Activated effector memory CD4-positive, alpha-beta T cell treated with Interleukin-2 at 50 U/mL for 16 hours (primary cell): Measurements from ENCODE around the gene SCFD2.
"Not testable (repeated sequence)": the region's sequence is repeated elsewhere in the genome, so short reads cannot be mapped to it uniquely, and the experiment has no call there.

ENCODE experiments used
- DNase-seq: peaks from one replicate; pipeline ENCODE4 v3.0.0-alpha.2; 2020

Gene SCFD2

DNA sequence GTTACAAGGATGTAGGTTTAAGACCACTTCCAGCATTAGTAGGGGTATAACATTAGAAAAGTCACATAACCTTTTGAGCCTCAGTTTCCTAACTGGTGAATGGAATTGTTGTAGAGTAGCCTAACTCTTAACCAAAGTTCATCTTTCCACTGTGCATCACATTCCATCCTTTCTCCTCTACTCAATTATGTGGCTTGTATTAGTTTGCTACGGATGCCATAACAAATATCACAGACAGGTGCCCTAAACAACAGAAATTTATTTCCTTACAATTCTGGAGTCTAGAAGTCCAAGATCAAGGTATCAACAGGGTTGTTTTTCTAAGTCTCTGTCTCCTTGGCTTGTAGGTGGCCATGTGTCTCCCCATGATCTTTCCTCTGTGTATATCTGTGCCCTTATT, 271.8 kb downstream of the SCFD2 start:
- no peak for DNase-seq

DNA sequence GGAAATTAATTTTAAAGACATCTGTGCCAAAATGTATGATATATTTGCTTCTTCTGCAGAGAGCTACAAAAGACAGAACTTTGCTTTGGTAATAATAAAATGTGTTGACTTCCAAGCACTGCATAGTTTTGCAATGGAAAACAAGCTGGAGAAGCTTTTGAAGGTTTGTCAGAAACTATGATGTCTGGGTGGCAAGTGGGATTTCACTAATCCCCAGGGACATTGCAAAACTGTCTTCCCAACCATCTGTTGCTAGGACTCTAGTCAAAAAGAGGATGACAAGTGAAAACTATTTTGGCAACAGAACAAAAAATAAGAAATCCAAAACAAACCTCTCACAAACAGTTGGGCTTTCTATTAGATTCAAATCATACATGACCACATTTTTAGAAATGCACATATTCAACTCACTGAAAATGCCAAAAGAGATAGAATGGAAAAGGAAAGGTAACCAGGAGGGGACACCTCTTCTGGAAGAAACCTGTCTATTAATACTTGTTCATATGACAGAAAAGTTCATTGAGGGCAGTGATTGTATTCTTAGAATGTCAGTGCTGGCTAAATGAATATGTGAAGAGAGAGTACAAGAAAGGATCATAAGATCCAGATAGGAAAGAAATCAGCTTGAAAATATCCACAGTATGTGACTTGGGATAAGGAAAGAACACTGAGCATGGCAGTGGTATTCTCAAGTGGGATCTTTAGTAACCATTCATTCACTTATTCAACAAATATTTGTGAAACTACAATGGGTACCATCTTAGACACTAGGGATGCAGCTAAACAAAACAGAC, 275.7 kb downstream of the SCFD2 start:
- DNase-seq, result no peak

GRCh38 chr4:53088152-53088551, 277.7 kb downstream of the SCFD2 start:
- DNase-seq, result no peak

DNA sequence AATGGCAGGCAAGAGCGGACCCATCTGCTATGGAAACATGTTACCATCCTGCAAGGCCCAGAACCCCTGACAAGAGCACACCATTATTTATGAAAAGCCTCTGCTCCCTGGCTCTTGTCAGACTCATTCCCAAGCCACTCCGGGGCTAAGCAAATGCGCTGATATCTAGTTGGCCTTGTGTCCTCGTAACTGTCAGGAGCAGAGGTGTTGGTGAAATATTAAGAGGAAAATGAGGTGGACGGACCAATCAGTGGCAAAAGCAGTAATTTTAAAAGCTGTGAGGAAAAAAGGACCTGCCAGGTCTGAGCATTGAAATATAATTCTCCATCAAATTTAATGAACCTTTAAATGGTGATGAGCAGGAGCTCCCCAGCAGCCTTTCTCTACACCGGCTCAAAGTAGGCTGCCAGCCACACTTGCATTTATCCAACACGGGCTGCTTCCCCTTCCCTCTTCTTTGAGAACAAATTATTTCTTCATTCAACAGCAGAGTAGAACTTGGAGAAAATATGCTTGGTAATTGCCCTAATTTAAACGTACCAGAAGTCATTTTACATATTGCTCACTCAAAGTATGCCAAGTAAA, 289.4 kb downstream of the SCFD2 start:
- DNase-seq, result no peak

- no peak for DNase-seq
Measured at GRCh38 chr4:53075162-53075785, 290.6 kb downstream of the SCFD2 start.

DNA sequence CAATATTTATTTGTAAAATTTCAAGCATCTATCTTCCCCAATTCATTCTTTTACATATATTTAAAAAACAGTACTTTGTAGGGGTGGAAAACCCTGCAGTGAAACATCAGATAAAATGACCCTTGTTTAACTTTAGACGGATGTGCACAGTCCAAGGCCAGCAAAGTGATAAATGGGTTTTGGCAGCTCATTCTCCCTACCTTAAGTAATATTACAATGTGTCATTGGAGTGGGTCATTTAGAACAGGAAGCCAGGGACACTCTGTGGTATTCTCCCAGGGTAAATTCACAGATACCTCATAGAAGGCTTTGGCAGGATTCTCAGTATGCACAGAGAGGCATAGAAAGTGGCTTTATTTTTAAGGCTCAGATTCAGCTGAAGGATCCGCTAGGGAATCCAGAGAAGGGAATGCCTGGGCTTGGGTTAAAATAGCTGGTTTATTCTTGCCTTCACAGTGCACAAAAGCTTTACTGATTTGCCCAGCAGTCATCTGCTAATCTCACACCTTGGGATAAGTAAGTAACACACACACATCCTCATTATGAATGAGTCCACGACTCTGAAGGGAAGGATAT, 297.0 kb downstream of the SCFD2 start:
- DNase-seq, result no peak

- DNase-seq, result no peak
Measured at GRCh38 chr4:53067125-53067802, 298.6 kb downstream of the SCFD2 start.

DNA sequence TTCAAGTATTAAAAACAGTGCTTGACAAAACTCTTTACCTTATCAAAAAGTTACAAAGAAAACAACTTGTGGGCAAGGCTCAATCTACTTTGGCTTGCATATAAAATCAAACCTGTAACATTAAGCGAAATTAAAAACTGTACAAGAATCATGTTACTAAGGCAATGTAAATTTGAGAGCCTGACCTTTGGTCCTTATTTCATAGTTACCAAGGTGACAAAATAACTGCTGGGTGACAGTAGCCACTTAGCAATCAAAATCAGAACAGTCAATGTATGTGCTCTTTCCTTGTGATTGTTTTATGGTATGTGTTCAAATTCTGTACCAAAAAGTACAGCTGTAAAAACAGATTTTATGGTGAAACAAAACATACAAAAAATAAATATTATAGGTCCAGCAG, 299.7 kb downstream of the SCFD2 start:
- DNase-seq, result no peak

DNA sequence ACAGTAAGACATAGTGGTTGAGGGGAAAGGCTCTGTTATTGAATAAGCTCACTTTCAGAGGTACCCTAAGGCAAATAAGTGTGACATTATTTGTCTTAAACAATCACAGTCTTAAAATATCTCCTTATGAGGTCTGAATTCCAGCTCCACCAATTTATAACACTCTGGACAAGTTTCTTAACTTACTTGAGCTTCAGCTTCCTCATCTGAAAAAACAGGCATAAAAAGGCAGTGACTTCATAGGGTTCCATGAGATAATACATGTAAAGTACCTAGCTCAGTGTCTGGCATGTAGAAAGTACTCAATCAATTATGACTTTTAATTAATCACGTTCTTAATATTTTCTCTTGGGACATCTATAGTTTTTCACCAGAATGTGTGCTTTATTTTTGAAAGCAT, 301.3 kb downstream of the SCFD2 start:
- no peak for DNase-seq

- no peak for DNase-seq
Measured at GRCh38 chr4:53061091-53061850, 304.6 kb downstream of the SCFD2 start.

GRCh38 chr4:53060278-53060677, 305.6 kb downstream of the SCFD2 start:
- no peak for DNase-seq

DNA sequence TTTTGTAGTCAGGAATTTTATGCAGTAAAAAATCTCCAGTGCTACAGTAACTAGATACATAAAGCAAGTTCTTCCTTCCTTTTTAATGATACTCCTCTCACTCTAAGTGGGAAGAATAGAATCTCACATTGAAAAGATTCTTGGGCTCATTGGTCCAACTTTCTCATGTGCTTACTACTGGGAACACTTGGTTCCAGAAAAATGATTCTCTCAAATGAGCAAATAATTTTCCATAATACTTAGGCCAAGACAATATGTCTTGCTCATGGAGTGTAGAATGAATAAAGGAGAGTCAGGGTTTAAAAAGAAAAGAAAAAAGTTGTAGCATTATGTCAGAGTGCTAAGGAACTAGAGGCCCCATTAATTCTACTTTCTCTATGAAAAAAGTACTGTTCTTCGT, 306.0 kb downstream of the SCFD2 start:
- DNase-seq, result no peak

DNA sequence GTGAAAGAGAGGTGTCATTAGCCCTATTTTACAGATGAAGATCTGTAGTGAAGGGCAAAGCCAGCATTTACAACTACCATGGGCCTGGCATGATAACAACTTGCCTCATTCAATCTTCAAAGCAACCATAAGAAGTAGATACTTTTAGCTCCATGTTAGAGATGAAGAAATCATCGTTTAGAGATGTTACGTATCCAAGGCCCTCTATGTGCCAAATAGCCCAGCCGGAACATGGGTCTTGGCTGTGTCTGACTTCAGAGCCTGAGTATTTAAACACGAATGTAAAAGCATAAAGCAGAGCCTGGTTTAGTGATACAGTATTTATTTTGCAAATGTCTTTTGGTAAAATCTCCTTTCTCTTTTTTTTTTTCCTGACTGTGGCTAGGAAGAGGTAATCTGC, 306.6 kb downstream of the SCFD2 start:
- DNase-seq, result no peak

- DNase-seq, result no peak
Measured at GRCh38 chr4:53057679-53058078, 308.2 kb downstream of the SCFD2 start.

- DNase-seq, result not testable (repeated sequence)
Measured at GRCh38 chr4:53057108-53057507, 308.8 kb downstream of the SCFD2 start.

- no peak for DNase-seq
Measured at GRCh38 chr4:53055716-53056403, 310.0 kb downstream of the SCFD2 start.

GRCh38 chr4:53055274-53055673, 310.6 kb downstream of the SCFD2 start:
- no peak for DNase-seq

DNA sequence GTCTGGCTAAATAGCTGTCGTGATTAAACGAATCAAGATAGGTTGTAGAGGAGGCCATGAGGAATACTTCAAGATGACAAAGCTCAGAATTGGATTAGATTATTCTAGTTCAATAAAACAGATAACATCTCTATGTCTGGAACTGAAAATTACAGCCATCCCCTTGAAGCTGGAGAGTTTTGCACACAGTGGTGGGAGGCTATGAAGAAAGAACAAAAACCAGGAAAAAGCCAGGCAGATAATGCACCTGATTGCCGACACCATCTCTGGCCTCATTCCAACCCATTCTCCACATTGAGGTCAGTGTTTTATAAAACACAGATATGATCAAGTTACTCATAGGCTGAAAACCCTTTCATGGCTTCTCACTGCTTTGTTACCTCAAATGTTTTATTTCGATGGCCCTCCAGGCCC, 315.5 kb downstream of the SCFD2 start:
- no peak for DNase-seq

- no peak for DNase-seq
Measured at GRCh38 chr4:53049528-53049927, 316.3 kb downstream of the SCFD2 start.

GRCh38 chr4:53044651-53044960, 321.3 kb downstream of the SCFD2 start:
- DNase-seq, result no peak

GRCh38 chr4:53043891-53044650, 321.8 kb downstream of the SCFD2 start:
- DNase-seq, result no peak
